ENCODE data around the gene NSG1.

DNA sequence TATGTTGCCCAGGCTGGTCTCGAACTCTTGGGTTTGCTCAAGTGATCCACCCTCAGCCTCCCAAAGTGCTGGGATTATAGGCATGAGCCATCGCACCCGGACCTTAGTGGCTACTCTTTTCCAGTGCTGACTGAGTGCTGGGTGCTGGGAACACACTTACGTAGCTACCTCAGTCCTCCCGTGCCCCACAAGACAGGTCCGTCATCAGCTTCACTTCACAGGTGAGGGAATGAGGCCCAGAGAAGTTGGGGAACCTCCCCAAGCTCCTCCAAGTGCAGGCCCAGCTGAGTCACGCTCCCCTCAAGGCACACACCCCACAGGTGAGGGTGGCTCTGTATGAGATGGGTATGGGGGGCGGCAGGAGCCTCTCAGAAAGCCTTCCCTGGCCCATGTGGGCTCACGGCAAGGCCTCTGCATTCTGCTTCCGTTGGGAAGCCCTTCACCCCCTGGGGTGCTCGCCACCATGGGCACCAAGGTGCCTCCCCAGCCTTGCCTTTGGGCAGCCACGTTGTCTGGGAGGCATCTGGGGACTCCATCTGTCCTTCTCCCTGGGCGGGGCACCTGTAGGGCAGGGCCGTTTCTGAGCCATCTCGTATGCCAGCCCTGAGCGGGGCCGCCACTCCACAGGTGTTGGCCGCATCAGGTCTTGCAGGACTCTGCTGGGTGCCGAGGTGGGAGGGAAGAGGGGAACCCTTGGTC is 28.4 kb downstream of the NSG1 start:
- TF ChIP-seq, protein P1, sequence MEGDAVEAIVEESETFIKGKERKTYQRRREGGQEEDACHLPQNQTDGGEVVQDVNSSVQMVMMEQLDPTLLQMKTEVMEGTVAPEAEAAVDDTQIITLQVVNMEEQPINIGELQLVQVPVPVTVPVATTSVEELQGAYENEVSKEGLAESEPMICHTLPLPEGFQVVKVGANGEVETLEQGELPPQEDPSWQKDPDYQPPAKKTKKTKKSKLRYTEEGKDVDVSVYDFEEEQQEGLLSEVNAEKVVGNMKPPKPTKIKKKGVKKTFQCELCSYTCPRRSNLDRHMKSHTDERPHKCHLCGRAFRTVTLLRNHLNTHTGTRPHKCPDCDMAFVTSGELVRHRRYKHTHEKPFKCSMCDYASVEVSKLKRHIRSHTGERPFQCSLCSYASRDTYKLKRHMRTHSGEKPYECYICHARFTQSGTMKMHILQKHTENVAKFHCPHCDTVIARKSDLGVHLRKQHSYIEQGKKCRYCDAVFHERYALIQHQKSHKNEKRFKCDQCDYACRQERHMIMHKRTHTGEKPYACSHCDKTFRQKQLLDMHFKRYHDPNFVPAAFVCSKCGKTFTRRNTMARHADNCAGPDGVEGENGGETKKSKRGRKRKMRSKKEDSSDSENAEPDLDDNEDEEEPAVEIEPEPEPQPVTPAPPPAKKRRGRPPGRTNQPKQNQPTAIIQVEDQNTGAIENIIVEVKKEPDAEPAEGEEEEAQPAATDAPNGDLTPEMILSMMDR (conservative IDR thresholded peaks at IDR 0.05; ENCODE audit: low read depth, low read length): no peak
- no peak for TF ChIP-seq EZH2 (IDR thresholded peaks at IDR 0.05; ENCODE audit: borderline replicate concordance, low read depth, low read length, poor library complexity, severe bottlenecking)

All from A673 (cell line).